AG04449 (cell line): ENCODE data around the gene ENPP7.

Experiments used
- CTCF ChIA-PET: fragments of 350-600 bp; formaldehyde crosslinking; extraction: SDS; loops from one replicate; lab custom pipeline; 2021; ENCODE audit warnings: antibody characterized with exemption; lab: Yijun Ruan, JAX
- POLR2A ChIA-PET: fragments of 400-600, 350-600 bp; formaldehyde crosslinking; extraction: SDS; loops from one replicate; lab custom pipeline; 2020; ENCODE audit warnings: antibody characterized with exemption, inconsistent platforms; lab: Yijun Ruan, JAX
- DNase-seq: peaks from one replicate; pipeline ENCODE4 v3.0.0-alpha.2; 2010; ENCODE audit warnings: low read depth, low spot score
- H3K4me3 ChIP-seq: 2 replicates; pipeline ENCODE4 v1.5.1; 2011; ENCODE audit warnings: low read depth, mild to moderate bottlenecking, control low read depth, low read length
- CTCF ChIP-seq: IDR thresholded peaks from one replicate; pipeline ENCODE4 v1.5.1; 2011; ENCODE audit warnings: mild to moderate bottlenecking, moderate library complexity, low read length, control low read depth, inconsistent platforms; ENCODE audit not compliant: insufficient read depth; ENCODE audit errors: missing control alignments

ENPP7 gene

GRCh38 chr17:79775632-79776031 lies 44.9 kb downstream of the ENPP7 start:
- POLR2A ChIA-PET = no interaction called here
- no peak for TF ChIP-seq CTCF
- CTCF ChIA-PET = interaction anchor here (0.7 kb wide), 1 partner anchor 16 kb away, joined by 3 read pairs; no protein-coding TSS in a partner anchor
- DNase-seq = no peak
- no peak overlapping the region for H3K4me3 ChIP-seq

DNA sequence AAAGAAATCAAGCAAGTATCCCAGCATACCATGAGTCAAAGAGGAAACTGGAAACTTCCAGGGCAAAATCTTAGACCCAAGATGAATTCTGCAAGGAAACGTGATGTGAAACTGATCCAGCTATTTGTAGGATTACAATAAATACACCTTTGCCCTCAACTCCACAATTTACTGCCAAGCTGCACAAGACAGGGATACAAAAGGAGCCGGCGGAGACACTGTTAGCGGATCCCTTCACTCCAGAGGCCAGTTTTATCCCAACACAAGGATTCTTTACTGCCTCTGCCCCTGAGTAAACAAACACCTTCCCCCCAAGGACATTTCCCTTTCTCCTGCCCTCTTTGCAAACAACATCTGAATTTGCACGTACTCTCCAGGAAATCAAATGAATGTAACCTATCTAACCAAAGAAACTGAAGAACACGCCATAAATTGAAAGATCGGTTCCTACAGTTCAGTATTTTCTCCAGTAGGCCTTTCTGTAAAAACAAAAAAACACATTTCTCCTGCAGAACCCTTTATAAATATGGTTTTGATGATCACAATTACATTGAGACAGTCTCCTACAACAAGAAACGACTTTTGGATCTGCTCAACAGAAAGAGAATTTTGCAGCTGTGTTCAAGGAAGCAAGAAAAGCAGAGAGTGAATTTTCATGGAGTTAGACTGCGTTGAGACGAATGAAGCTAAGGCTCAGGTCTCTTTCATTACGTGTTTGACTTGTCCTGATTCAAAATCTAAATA lies 45.8 kb downstream of the ENPP7 start:
- CTCF ChIA-PET = interaction anchor here (0.7 kb wide), 1 partner anchor 15 kb away, joined by 3 read pairs; no protein-coding TSS in a partner anchor
- no peak for TF ChIP-seq CTCF
- no peak for DNase-seq
- POLR2A ChIA-PET = no interaction called here
- H3K4me3 ChIP-seq = no peak overlapping the region

DNA sequence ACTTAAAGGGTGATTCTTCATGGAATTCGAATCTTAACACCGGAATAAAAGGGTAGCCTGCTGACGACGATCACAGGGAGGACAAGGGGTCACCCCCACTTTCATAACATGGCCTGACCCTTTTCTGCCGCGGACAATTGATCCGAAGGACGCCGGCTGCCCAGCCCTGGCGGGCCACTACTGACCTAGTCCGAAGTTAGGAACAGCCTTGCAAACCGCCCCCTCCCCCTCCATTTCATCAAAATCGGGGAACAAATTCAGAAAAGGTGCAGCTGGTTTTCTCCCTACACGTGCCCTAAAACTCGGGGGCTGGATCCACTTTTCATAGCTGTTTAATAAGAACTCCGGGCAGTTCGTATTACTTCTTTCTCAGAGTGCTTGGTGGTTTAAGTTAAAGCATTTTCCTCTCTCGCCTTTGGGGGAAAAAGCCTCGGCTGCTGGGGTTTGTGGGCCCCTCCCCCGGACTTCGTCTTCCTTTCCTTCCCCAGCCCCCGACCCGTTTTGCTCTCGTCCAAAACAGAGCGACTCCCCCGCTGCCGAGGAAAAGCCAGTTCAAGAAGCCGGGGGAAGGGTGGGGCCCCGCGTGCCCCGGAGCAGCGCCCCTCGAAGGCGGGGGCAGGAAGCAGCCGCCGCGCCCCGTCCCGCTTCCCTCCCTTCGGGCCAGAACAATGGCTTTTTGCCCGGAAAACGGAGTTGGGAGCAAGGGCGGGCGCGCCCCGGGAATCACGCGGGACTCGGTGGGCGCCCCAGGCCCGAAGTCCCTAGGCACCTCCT lies 46.6 kb downstream of the ENPP7 start:
- CTCF ChIA-PET = interaction anchor here (1.3 kb wide), 1 partner anchor 37 kb away, joined by 4 read pairs; no protein-coding TSS in a partner anchor
- POLR2A ChIA-PET = no interaction called here
- no peak for DNase-seq
- H3K4me3 ChIP-seq = peak overlapping the region; percentile 52
- TF ChIP-seq CTCF = peak; percentile 34

GRCh38 chr17:79777894-79778503 lies 47.3 kb downstream of the ENPP7 start, which contains the start of gene CBX2:
CBX2 (plus strand) TSS chr17:79778148; CDS start chr17:79778236, 88 bp downstream.
- ChIA-PET CTCF (interaction anchor here (1.3 to 2.2 kb wide), 3 partner anchors 12 to 228 kb away, joined by 4 to 12 read pairs (median 5); no protein-coding TSS in a partner anchor), POLR2A (no interaction called here)
- no peak for TF ChIP-seq CTCF
- H3K4me3 ChIP-seq = peak within 1 kb of the TSS; percentile 64
- no peak for DNase-seq

DNA sequence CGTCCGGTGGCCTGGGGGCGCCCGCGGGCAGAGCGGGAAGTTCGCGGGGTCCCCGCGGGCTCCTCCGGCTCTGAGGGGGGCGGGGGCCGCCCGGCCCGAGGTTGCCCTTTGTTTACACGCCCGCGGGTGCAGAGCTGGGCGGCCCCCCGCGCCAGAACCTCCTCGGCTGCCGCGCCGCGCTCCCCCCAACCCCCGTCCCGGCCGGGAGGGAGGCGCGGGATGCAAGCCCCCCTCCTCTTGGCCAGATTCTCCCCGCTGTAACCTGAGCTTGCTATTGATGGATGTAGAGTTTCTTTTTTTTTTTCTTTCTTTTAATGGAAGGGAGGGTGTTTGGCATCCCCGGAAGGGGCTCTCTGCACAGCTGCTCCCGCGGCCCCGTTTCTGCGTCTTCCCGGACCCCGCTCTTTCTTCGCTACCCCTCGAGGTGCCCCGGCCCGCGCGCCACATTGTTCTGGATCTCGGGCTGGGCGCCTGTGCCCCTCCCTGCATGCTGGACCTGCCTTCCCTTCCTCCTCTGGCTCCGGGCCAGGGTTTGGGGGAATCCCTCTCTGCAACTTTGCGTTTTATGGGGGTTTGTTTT lies 47.9 kb downstream of the ENPP7 start:
- POLR2A ChIA-PET = no interaction called here

More for the DNA sequence above, 47.9 kb downstream of the ENPP7 start:
- DNase-seq = no peak
- no peak for TF ChIP-seq CTCF
- H3K4me3 ChIP-seq = peak overlapping the region; percentile 64
- CTCF ChIA-PET = interaction anchor here (1.2 to 2.2 kb wide), 6 partner anchors 9 to 227 kb away, joined by 3 to 12 read pairs (median 4); no protein-coding TSS in a partner anchor
